ENCODE results near the gene IFNA7.
"Not testable (repeated sequence)": the region's sequence is repeated elsewhere in the genome, so short reads cannot be mapped to it uniquely, and the experiment has no call there.

The IFNA7 gene

GRCh38 chr9:21174671-21175070 lies 27.3 kb downstream of the IFNA7 start:
- no peak for DNase-seq

GRCh38 chr9:21172156-21172555 lies 29.8 kb downstream of the IFNA7 start:
- DNase-seq = no peak

DNA sequence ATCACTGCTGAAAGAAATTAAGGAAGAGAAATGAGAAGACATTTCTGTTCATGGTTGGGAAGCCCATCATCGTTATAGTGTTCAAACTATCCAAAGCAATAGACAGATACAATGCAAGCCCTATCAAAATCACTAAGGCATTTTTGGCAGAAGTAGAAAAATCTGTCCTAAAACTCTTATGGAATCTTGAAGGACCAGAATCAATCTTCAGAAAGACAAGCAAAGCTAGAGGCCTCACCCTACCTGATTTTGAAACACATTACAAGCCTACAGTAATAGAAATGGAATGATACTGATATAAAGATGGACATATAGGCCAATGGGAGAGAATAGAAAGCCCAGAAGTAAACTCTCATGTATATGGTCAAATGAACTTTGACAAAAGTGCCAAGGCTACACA lies 30.7 kb downstream of the IFNA7 start:
- no peak for DNase-seq

- not testable (repeated sequence) for DNase-seq
These were observed 35.4 kb downstream of the IFNA7 start, which contains the start of gene IFNA21 for GRCh38 chr9:21166560-21166959. TSS of gene IFNA21 (minus strand) at chr9:21166660. CDS start at chr9:21166612, 48 bp downstream.

GRCh38 chr9:21165516-21165915 lies 36.5 kb downstream of the IFNA7 start:
- DNase-seq = no peak

DNA sequence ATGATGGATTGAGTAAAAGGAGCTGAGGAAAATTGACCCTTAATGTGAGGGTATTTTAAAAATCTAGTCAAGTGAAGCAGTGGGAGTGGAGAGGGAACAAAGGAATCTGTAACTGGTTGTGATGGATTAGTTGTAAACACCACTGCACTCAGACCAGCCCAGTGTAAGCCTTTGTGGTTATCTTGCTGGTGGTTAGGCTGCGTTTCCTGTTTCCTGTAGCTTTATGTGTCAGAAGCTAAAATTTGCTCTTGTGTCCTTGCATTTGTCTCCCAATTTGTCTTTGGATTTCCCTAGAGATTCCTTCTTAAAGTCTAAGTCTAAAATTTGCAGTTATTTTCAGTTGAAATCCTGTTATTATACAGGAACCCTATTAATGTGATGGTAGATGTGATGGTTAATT lies 41.8 kb downstream of the IFNA7 start:
- no peak for DNase-seq

DNA sequence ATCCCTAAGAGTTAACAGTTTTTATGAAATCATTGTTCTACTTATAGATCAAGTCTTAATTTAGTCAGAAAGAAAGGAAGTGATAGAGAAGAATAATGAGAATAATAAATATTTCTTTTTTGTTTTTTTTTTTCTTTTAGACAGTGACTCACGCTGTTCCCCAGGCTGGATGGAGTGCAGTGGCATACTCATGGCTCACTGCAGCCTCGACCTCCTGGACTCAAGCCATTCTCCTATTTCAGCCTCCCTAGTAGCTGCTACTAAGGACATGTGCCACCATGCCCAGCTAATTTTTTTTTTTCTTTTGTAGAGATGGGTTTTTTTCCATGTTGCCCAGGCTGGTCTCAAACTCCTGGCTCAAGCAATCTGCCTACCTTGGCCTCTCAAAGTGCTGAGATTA lies 46.5 kb downstream of the IFNA7 start:
- no peak for DNase-seq

DNA sequence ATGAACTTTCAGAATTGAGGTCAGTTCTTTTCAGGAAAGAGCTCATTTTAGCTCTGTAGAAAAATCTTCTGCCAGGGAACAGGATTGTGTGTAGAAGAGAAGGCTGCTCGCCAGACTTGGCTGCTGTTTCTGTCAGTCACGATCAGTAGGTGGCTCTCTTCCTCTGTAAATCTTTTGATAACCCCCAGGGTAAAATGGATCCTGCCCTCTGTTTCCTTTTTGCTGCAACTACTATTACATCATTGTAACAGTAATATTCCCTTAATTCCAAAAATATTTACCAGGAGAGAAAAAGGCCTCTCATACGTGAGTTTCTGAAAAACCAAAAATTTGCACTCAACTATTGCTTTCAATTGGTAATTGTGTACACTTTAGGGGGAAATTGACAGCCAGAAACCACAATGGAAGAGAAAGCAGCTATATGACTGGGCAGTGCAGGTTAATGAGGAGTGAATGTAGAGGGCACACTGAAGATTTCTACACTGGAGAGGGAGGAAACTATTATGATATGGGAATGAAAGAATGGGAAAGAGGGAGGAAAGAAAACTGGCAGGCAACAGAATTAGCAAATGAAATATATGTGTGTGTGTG lies 47.9 kb downstream of the IFNA7 start:
- no peak for DNase-seq

DNA sequence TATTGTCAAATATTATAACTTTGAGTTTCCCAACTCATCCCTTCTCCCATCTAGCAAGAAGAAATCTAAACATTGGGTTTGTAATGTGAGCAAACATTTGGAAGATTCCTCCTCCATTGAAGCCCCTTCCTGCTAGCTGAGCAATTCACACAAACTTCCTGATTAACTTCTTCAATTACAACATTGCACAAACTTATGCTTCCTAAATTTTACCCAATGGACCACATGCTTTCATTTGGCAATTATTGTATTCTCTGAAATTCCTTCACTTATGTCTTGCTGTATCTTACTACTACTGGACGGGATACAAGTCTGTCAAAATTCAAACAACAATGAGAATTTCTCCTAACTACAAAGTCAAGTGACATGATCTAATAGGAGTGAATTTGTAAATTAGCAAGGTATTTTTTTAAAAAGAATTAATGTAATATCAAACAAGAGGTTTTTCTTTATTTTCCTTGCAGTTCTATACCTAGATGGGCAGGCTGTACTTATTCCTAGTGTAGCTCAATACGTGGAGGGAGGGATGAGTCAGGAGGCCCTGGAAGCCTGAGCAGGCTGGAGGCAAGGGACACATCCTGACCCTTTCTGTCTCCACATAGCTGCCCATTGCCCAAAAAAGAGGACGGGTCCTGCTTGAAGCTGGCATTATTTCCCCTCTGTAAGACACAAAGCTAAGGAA lies 48.5 kb downstream of the IFNA7 start:
- DNase-seq = no peak

Data from NCI-H187 (cell line).